Thoracic aorta (tissue), 2 donors: ENCODE data around the gene TXNL4A. TPM values are rescaled to one million over a fixed set of nuclear protein-coding genes. Genes with fewer than 3 reads are reported as not detected.
A peak's percentile ranks its signal among the peaks of the same experiment; 100 is the strongest.

ENCODE experiments used
- ATAC-seq: fragments of 150-250 bp; one replicate; pipeline ENCODE4 v1.8.0; 2017; ENCODE audit warnings: low read depth; ENCODE audit not compliant: insufficient number of reproducible peaks, low FRiP score
- DNase-seq: peaks from one replicate; pipeline ENCODE4 v3.0.0-alpha.2; 2020; ENCODE audit warnings: low spot score
- H3K27ac ChIP-seq, 2 donors: fragments of 200-600 bp; sonication (generic); 1 replicate in 1 of 2; 2 replicates in 1 of 2; pipeline ENCODE4 v1.5.1; 2016; ENCODE audit warnings: mild to moderate bottlenecking in 2 of 2, moderate library complexity in 2 of 2
- H3K27me3 ChIP-seq: fragments of 200-600 bp; sonication (generic); replicated peaks from 2 replicates; pipeline ENCODE4 v1.6.0; 2016; ENCODE audit warnings: mild to moderate bottlenecking; ENCODE audit not compliant: insufficient read depth
- H3K36me3 ChIP-seq: fragments of 200-600 bp; sonication (generic); one replicate; pipeline ENCODE4 v1.5.1; 2016
- H3K4me1 ChIP-seq, 2 donors: fragments of 200-600 bp; sonication (generic); 1 replicate in 1 of 2; 2 replicates in 1 of 2; pipeline versions ENCODE4 v1.5.1 to v1.6.0; 2016; ENCODE audit warnings: low read depth in 2 of 2, mild to moderate bottlenecking in 1 of 2; ENCODE audit not compliant: control insufficient read depth in 1 of 2
- H3K4me3 ChIP-seq: fragments of 200-600 bp; sonication (generic); 2 replicates; pipeline ENCODE4 v1.5.1; 2016; ENCODE audit warnings: mild to moderate bottlenecking
- H3K9me3 ChIP-seq: fragments of 200-600 bp; sonication (generic); 2 replicates; pipeline ENCODE4 v1.5.1; 2016
- total RNA-seq, 2 donors: library from RNA; depleted of rRNA; stranded (reverse); fragments of >200 nt; gene quantifications; one replicate each; pipeline versions ENCODE4 v1.1.0 to v1.2.3, GENCODE V29; 2016
- TF ChIP-seq, protein P1 (sequence below): fragments of 200-600 bp; sonication (generic); IDR thresholded peaks from one replicate; pipeline ENCODE4 v1.5.1; 2019; ENCODE audit warnings: antibody characterized with exemption

The TXNL4A gene
- total RNA-seq, 2 donors from 2014 or later: 12.0 to 31.5 TPM

DNA sequence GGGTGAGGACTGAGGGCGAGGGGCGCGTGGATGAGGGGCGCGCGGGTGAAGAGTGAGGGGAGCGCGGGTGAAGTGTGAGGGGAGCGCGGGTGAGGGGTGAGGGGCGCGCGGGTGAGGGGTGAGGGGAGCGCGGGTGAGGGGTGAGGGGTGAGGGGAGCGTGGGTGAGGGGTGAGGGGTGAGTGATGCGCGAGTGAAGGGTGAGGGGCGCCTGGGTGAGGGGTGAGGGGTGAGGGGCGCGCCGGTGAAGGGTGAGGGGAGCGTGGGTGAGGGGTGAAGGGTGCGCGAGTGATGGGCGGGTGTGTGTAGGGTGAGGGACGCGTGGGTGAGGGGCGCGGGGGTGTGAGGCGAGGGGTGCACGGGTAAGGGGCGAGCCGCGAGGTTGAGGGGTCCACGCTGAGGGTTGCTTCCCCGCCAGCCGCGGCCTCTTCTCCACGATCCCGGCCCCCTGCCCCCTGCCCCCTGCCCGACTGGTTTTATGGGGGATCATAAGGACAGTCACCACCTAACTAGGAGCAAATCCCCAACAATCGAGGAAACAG, 35.8 kb downstream of the TXNL4A start:
- ATAC-seq (no peak), DNase-seq (no peak)
- Histone ChIP-seq H3K27me3 (no peaks in the 10 kb centered on the region), H3K4me3 (peak overlapping the region; percentile 97), H3K9me3 (no peaks in the 10 kb centered on the region), H3K27ac (no peak overlapping the region), H3K36me3 (no peaks in the 10 kb centered on the region), H3K4me1 (peaks cover 14 to 36% of the 10 kb centered on the region in 2 donors)
- TF ChIP-seq, protein P1, sequence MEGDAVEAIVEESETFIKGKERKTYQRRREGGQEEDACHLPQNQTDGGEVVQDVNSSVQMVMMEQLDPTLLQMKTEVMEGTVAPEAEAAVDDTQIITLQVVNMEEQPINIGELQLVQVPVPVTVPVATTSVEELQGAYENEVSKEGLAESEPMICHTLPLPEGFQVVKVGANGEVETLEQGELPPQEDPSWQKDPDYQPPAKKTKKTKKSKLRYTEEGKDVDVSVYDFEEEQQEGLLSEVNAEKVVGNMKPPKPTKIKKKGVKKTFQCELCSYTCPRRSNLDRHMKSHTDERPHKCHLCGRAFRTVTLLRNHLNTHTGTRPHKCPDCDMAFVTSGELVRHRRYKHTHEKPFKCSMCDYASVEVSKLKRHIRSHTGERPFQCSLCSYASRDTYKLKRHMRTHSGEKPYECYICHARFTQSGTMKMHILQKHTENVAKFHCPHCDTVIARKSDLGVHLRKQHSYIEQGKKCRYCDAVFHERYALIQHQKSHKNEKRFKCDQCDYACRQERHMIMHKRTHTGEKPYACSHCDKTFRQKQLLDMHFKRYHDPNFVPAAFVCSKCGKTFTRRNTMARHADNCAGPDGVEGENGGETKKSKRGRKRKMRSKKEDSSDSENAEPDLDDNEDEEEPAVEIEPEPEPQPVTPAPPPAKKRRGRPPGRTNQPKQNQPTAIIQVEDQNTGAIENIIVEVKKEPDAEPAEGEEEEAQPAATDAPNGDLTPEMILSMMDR: no peak

DNA sequence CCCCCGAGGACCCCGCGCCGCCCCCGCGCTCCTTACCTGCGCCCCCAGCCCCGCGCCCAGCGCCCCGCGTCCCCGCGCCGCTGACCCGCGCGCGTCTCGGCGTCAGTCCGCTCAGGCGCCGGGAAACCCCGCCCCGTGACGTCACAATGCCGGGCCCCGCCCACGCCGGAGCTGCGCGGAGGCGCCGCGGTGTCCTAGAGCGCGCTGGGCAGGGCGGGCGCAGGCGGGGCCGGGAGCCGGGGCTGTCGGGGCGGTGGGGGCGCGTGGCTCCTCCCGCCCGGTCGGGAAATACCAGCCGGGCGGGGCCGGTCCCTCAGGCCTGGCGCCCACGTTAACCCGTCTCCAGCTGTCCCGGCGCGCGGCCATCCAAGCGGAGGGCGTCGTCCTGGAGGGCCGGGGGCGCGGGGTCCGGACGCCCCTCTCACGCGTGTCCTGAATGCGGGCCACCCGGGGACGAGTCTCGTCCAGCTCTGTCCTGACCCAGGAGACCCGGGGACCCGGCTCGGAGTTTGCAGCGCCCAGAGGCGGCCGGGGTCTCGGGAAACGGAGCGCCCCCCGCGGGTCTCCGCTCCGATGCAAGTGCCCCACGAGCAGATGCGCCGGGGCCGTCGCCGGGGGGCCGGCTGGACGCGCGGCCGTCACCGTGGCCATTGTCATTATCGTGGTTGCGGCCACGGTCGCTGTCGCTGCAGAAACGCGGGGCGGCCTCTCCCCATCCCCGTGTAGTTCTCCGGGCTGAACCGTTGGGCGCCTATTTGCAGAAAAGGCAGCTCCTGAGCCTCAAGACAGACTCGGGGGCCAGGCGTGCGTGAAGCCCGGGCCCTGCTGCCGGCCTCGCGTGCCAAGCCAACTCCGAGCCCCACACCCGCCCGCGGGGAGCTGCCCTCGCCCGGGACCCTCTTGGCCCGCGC, 36.6 kb downstream of the TXNL4A start, which contains the start of gene SLC66A2:
SLC66A2 (minus strand) TSS at position 109 of the 911 bp plus-strand sequence. CDS start 727 bp downstream, outside the sequence.
- Histone ChIP-seq H3K27me3 (no peaks in the 10 kb centered on the region), H3K27ac (peak within 1 kb of the TSS in 1 of 2 donors; percentile 50)
- ATAC-seq: peak; percentile 90

DNA sequence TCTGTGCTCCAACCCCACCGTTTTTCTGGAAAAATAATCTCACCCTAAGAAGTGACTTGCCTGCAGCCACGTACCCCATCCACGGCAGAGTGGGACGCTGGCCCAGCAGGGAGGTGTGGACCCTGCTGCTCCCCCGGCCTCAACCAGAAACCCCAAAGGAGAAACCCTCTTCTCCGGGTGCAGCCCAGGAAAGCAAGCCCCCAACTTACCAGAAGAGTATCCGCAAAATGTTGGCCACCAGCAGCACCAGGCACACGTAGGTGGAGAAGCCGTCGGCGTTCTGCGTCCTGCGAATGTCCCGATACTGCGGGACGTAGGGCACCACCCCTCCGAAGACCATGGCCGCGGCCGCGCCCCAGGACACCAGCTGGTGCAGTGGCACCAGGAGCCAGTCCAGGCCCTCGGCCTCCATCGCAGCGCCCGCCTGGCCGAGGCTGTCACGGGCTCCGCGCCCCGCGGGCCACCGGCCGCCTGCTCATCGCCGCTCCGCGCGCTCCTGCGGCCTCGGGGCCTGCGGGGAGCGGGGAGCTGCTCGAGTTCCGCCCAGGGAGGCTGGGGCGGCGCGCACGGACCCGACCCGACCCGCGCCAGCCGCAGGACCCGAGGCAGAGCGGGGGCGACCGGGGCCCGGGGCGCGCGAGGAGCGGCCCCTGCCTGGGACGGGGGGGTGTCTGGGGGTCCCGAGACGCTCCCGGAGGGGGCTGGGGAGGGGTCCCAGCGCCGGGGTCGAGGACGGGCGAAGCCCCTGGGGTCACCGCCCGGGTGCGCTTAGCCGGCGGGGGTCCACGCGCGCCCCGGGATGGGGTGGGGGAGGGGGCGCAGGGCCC, 37.6 kb downstream of the TXNL4A start:
- no peaks in the 10 kb centered on the region for H3K36me3 ChIP-seq
- peak overlapping the region; percentile 97 for H3K4me3 ChIP-seq
- ATAC-seq: peak; percentile 10
- peaks cover 14 to 38% of the 10 kb centered on the region in 2 donors for H3K4me1 ChIP-seq
- no peaks in the 10 kb centered on the region for H3K9me3 ChIP-seq
- H3K27me3 ChIP-seq: no peaks in the 10 kb centered on the region
- no peak for DNase-seq
- peak overlapping the region in 1 of 2 donors; percentile 50 for H3K27ac ChIP-seq
- TF ChIP-seq, protein P1: no peak

More for the DNA sequence above, 36.6 kb downstream of the TXNL4A start, which contains the start of gene SLC66A2:
- H3K36me3 ChIP-seq: no peaks in the 10 kb centered on the region
- peak within 1 kb of the TSS; percentile 97 for H3K4me3 ChIP-seq
- TF ChIP-seq, protein P1: no peak
- peaks cover 14 to 37% of the 10 kb centered on the region in 2 donors for H3K4me1 ChIP-seq
- peak; percentile 49 for DNase-seq
- no peaks in the 10 kb centered on the region for H3K9me3 ChIP-seq

DNA sequence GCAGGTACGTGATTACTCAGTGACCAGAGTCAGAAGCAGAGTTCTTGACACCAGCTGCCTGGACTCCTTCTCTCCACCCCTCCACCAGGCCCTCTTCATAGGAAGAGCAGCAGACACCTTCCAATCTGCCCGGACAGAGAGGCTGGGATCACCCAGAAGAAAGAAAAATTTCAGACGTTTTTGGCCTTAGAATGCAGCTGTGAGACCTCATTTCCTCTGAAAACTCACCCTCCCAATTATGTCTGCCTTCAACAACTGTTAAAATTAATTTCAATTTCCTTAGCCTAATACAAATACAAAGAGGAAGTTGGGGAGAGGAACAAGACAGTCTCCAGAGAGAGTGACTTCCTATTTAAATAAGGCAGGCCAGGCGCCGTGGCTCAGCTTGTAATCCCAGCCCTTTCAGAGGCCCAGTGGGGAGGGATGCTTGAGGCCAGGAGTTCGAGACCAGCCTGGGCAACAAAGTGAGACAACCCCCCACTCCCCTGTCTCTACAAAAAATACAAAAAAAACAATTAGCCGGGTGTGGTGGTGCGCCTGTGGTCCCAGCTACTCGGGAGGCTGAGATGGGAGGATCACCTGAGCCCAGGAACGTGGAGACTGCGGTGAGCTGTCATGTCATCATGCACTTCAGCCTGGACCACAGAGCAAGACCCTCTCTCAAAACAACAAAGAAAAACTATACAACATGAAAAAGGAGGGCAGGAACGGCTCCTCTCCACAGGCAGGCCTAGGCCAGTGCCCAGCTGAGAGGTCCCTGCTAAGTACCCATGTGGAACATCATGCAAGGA, 38.5 kb downstream of the TXNL4A start:
- H3K36me3 ChIP-seq: no peaks in the 10 kb centered on the region
- peak overlapping the region; percentile 97 for H3K4me3 ChIP-seq
- TF ChIP-seq, protein P1: no peak
- ATAC-seq (no peak), DNase-seq (no peak)
- H3K27ac ChIP-seq: no peak overlapping the region
- H3K27me3 ChIP-seq: no peaks in the 10 kb centered on the region
- H3K4me1 ChIP-seq: peaks cover 14 to 46% of the 10 kb centered on the region in 2 donors
- H3K9me3 ChIP-seq: no peaks in the 10 kb centered on the region
